ENCODE data around the gene UACA. TPM values are rescaled to one million over a fixed set of nuclear protein-coding genes. Genes with fewer than 3 reads are reported as not detected.
A peak's percentile ranks its signal among the peaks of the same experiment; 100 is the strongest.

The UACA gene
- total and polyA plus RNA-seq, 7 donors = 19.1 to 51.0 (median 26.4) TPM

DNA sequence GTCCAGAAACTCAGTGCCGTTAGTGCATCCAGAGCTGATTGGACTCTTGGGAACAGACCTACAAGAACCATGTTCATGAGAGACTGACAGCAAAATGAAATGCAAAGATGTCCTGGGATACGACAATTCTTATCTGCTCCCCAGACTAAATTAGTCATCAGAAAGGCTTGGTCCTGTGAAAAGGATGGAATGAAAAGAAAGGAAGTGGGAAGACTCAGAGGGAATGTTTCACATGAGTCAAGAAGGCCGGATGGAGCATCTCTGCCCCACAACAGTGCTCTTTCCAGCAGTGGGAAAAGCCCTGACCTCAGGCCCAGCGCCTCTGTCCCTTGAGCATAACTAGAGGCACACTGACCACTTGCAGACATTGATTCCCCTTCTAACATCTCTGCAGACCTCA, 39.3 kb upstream of the UACA start:
- Histone ChIP-seq H3K36me3 (no peaks in the 10 kb centered on the region), H3K4me3 (no peak overlapping the region), H3K27me3 (no peaks in the 10 kb centered on the region), H3K4me1 (peaks cover 0 to 13% (median 12%) of the 10 kb centered on the region in 4 donors), H3K27ac (no peak overlapping the region), H3K9me3 (no peaks in the 10 kb centered on the region)
- no peak for DNase-seq
- no peak for TF ChIP-seq POLR2A (IDR thresholded peaks at IDR 0.05)
- no peak for TF ChIP-seq POLR2AphosphoS5 (IDR thresholded peaks at IDR 0.05)
- TF ChIP-seq, protein P1, sequence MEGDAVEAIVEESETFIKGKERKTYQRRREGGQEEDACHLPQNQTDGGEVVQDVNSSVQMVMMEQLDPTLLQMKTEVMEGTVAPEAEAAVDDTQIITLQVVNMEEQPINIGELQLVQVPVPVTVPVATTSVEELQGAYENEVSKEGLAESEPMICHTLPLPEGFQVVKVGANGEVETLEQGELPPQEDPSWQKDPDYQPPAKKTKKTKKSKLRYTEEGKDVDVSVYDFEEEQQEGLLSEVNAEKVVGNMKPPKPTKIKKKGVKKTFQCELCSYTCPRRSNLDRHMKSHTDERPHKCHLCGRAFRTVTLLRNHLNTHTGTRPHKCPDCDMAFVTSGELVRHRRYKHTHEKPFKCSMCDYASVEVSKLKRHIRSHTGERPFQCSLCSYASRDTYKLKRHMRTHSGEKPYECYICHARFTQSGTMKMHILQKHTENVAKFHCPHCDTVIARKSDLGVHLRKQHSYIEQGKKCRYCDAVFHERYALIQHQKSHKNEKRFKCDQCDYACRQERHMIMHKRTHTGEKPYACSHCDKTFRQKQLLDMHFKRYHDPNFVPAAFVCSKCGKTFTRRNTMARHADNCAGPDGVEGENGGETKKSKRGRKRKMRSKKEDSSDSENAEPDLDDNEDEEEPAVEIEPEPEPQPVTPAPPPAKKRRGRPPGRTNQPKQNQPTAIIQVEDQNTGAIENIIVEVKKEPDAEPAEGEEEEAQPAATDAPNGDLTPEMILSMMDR (IDR thresholded peaks at IDR 0.05) = no peak
- TF ChIP-seq EP300 (IDR thresholded peaks at IDR 0.05) = no peak
- WGBS, 2 donors = 91 to 92% methylated on average over 4 of the region's 4 CpGs
- intact Hi-C loops (cut with DNase I) = no loop called here

DNA sequence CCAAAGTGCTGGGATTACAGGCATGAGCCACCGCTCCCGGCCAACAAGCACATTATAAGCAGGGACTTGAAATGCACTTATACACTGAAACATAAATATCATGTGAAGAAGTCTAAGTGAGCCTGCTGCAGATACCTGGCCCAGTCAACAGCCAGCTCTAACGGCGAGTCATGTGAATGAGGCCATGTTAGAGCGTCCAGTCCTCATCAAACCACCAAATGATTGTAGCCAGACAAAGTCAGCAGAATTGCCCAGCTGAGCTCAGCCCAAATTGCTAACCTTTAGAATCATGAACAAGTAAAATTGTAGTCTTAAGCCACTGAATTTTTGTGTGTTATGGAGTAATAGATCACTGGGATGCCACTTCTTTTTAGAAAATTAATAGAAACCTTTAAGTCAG, 37.8 kb upstream of the UACA start:
- TF ChIP-seq, protein P1 (IDR thresholded peaks at IDR 0.05) = no peak
- no peak for TF ChIP-seq POLR2A (IDR thresholded peaks at IDR 0.05)
- TF ChIP-seq EP300 (IDR thresholded peaks at IDR 0.05) = no peak
- no peak for TF ChIP-seq POLR2AphosphoS5 (IDR thresholded peaks at IDR 0.05)
- 93 to 94% methylated on average over 5 of the region's 5 CpGs for WGBS, 2 donors
- no peak for DNase-seq

DNA sequence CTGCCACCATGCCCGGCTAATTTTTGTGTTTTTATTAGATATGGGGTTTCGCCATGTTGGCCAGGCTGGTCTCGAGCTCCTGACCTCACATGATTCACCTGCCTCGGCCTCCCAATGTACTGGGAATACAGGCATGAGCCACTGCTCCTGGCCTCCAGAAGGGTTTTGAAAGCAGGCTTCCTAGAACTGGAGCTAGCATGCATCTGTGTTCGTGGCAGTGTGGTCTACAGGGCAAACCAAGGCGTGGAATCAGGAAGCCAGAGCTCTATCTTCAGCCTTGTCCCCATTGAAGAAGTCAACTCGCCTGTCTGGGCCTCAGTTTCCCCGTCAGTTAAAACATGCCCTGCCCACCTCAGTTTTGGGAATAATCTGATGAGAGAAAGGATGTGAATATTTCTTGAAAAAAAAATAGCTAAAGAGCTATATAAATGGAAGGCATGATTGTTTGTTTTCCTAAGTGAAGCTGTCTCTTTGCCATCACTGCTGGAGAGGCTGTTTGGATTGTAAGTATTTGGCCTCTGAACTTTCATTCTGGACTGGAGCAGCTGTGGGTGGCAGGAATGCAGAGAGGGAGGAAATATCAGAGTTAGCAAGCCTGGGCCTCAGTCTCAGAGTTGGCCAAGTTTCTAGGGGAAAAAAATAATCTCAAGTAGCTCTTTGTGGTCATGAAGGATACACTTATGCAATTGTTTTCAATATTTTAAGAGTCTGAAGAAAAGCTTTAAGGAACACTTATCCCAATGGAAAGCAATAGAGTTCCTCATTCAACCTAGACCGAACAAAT, 36.5 kb upstream of the UACA start:
- no peaks in the 10 kb centered on the region for H3K9me3 ChIP-seq
- H3K4me1 ChIP-seq = peaks cover 0 to 13% (median 12%) of the 10 kb centered on the region in 4 donors
- DNase-seq = no peak
- intact Hi-C loops (cut with DNase I) = no loop called here
- WGBS, 2 donors = 83 to 84% methylated on average over 9 of the region's 9 CpGs
- H3K4me3 ChIP-seq = no peak overlapping the region
- no peaks in the 10 kb centered on the region for H3K36me3 ChIP-seq
- peak overlapping the region in 3 of 4 donors; percentile 17 to 68 (median 23) for H3K27ac ChIP-seq
- TF ChIP-seq, protein P1 (IDR thresholded peaks at IDR 0.05) = no peak
- TF ChIP-seq EP300 (IDR thresholded peaks at IDR 0.05) (no peak), POLR2AphosphoS5 (IDR thresholded peaks at IDR 0.05) (no peak), POLR2A (IDR thresholded peaks at IDR 0.05) (no peak)
- no peaks in the 10 kb centered on the region for H3K27me3 ChIP-seq

More for the DNA sequence above, 37.8 kb upstream of the UACA start:
- Histone ChIP-seq H3K27ac (peak overlapping the region in 1 of 4 donors; percentile 68), H3K27me3 (no peaks in the 10 kb centered on the region), H3K36me3 (no peaks in the 10 kb centered on the region), H3K9me3 (no peaks in the 10 kb centered on the region), H3K4me3 (no peak overlapping the region), H3K4me1 (peaks cover 0 to 13% (median 12%) of the 10 kb centered on the region in 4 donors)
- intact Hi-C loops (cut with DNase I) = no loop called here

DNA sequence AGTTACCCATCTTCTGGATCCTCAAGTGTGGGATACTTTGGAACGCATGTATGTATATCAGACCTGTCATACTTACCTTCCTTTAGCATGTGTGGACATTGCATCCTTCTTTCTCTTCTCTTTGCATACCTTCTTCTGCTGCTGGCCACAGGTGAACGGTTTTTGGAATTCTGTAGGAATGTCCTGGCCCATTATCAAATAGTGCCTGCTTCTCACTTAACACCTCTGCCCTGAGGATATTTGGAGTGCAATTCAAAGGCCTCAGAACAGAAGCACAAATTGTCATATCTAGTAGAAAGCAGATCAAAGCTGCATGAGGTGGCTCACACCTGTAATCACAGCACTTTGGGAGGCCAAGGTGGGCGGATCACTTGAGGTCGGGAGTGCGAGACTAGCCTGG, 34.1 kb upstream of the UACA start:
- intact Hi-C loops (cut with DNase I) = no loop called here
- H3K27me3 ChIP-seq = no peaks in the 10 kb centered on the region
- 94 to 97% methylated on average over 5 of the region's 5 CpGs for WGBS, 2 donors
- no peak overlapping the region for H3K27ac ChIP-seq
- no peak for TF ChIP-seq POLR2AphosphoS5 (IDR thresholded peaks at IDR 0.05)
- TF ChIP-seq, protein P1 (IDR thresholded peaks at IDR 0.05) = no peak
- TF ChIP-seq EP300 (IDR thresholded peaks at IDR 0.05) = no peak
- TF ChIP-seq POLR2A (IDR thresholded peaks at IDR 0.05) = no peak
- H3K4me3 ChIP-seq = no peak overlapping the region
- DNase-seq = no peak
- H3K4me1 ChIP-seq = peaks cover 0 to 13% (median 12%) of the 10 kb centered on the region in 4 donors
- no peaks in the 10 kb centered on the region for H3K36me3 ChIP-seq
- H3K9me3 ChIP-seq = no peaks in the 10 kb centered on the region
